Uterus (tissue), 4 donors: ENCODE measurements around the gene MOV10L1. TPM values are rescaled to one million over a fixed set of nuclear protein-coding genes. Genes with fewer than 3 reads are reported as not detected.
A peak's percentile ranks its signal among the peaks of the same experiment; 100 is the strongest.
"Not testable (repeated sequence)": the region's sequence is repeated elsewhere in the genome, so short reads cannot be mapped to it uniquely, and the experiment has no call there.

Experiments used
- DNase-seq, 2 donors: peaks; one replicate each; pipeline ENCODE4 v3.0.0-alpha.2; 2019 to 2020
- H3K27ac ChIP-seq, 2 donors: fragments of 200-600 bp; sonication (generic); 1 replicate in 1 of 2; 2 replicates in 1 of 2; pipeline ENCODE4 v1.5.1; 2016 to 2018
- H3K27me3 ChIP-seq, 2 donors: fragments of 200-600 bp; sonication (generic); one replicate each; pipeline ENCODE4 v1.5.1; 2018 to 2019; ENCODE audit warnings: control low read depth in 1 of 2
- H3K36me3 ChIP-seq, 2 donors: fragments of 200-600 bp; sonication (generic); one replicate each; pipeline ENCODE4 v1.5.1; 2019; ENCODE audit warnings: control low read depth in 1 of 2
- H3K4me1 ChIP-seq, 2 donors: fragments of 200-600 bp; sonication (generic); one replicate each; pipeline ENCODE4 v1.5.1; 2018 to 2019; ENCODE audit warnings: control low read depth in 1 of 2
- H3K4me3 ChIP-seq, 2 donors: fragments of 200-600 bp; sonication (generic); 1 replicate in 1 of 2; 2 replicates in 1 of 2; pipeline ENCODE4 v1.5.1; 2018 to 2019; ENCODE audit warnings: mild to moderate bottlenecking in 1 of 2
- H3K9me3 ChIP-seq, 2 donors: fragments of 200-600 bp; sonication (generic); one replicate each; pipeline ENCODE4 v1.5.1; 2019; ENCODE audit warnings: control low read depth in 1 of 2
- POLR2A ChIP-seq, 2 donors: fragments of 450-650 bp; IDR thresholded peaks; one replicate each; pipeline ENCODE4 v1.6.1; 2016; ENCODE audit warnings: antibody characterized with exemption in 2 of 2, mild to moderate bottlenecking in 1 of 2, moderate library complexity in 1 of 2
- intact Hi-C: fragments of 100-400 bp; cut with DNase I; formaldehyde crosslinking; loops from one replicate; pipeline ENCODE4 v1.15.1; 2023; ENCODE audit warnings: low total_unique reads
- total RNA-seq, 4 donors: library from RNA; depleted of rRNA in 3 of 4; stranded (reverse); fragments of >200 nt in 3 of 4; gene quantifications; one replicate each; pipeline versions ENCODE4 v1.1.0 to v1.2.4, GENCODE V29; 2014 to 2023
- TF ChIP-seq, protein P1 (sequence below), 4 experiments: fragments of 200-600 bp in 2 of 4; fragments of 450-650 bp in 2 of 4; sonication (generic) in 2 of 4; IDR thresholded peaks; one replicate each; pipeline ENCODE4 v1.5.1; 2016 to 2019; ENCODE audit warnings: antibody characterized with exemption in 4 of 4, mild to moderate bottlenecking in 2 of 4, moderate library complexity in 1 of 4
- donor health status: DM: yes; HTN: yes; CAD: no.

MOV10L1 gene
- total RNA-seq, 4 donors from 2014 or later = 1.8 to 3.4 TPM; not detected in 2

DNA sequence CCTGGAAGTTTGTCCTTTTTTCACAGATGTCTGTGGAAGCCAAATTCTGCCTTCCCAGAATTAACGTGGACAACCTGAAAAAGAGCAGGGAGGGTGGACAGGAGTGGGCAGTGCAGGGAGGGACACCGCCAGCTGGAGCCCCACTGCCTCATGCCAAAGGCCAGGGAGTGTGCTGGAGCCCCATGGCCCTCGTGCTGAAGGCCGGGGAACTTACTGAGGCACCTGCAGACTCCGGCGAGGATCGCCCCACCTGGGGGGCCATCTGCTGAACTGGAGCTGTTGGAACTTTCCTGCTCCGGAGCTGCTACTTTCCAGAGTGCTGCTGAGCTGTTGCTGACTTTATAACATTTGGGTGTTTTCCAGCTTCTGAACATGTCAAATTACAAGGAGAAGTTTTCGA lies 35.2 kb downstream of the MOV10L1 start:
- no peak for TF ChIP-seq POLR2A (IDR thresholded peaks at IDR 0.05)
- TF ChIP-seq, protein P1, sequence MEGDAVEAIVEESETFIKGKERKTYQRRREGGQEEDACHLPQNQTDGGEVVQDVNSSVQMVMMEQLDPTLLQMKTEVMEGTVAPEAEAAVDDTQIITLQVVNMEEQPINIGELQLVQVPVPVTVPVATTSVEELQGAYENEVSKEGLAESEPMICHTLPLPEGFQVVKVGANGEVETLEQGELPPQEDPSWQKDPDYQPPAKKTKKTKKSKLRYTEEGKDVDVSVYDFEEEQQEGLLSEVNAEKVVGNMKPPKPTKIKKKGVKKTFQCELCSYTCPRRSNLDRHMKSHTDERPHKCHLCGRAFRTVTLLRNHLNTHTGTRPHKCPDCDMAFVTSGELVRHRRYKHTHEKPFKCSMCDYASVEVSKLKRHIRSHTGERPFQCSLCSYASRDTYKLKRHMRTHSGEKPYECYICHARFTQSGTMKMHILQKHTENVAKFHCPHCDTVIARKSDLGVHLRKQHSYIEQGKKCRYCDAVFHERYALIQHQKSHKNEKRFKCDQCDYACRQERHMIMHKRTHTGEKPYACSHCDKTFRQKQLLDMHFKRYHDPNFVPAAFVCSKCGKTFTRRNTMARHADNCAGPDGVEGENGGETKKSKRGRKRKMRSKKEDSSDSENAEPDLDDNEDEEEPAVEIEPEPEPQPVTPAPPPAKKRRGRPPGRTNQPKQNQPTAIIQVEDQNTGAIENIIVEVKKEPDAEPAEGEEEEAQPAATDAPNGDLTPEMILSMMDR (IDR thresholded peaks at IDR 0.05) = no peak
- H3K27ac ChIP-seq = no peak overlapping the region
- H3K9me3 ChIP-seq = peaks cover 0 to 3% of the 10 kb centered on the region in 2 donors
- no peak overlapping the region for H3K4me3 ChIP-seq
- no peaks in the 10 kb centered on the region for H3K4me1 ChIP-seq
- intact Hi-C loops = no loop called here
- no peak for DNase-seq
- H3K36me3 ChIP-seq = no peaks in the 10 kb centered on the region
- H3K27me3 ChIP-seq = no peaks in the 10 kb centered on the region

DNA sequence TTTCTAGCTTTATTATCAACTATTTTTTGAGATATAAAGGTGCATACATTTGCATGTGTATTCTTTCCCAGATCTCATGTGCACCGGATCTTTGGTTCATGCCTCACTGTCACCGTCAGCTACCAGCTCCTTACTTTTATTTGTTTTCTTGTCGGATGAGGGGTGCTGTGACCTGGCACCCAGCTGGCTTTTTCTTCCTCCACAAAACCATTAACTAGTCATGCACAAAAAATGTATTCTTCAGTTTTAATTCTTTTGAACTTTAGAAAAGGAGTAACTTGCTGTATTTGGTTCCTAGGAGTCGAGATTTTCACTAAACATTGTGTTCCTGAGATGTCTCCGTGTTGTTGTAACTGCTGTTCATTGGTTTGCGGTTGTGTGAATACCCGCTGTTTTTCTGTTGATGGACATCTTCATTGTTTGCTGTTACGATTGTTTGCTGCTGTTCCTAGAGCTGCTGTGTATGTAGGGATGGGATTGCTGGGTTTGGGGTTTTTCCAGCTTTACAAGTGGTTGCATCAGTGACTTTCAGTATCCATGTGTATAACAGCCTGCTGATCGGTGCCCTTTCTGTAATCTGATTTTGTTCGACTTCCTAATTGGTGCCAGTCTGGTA lies 39.4 kb downstream of the MOV10L1 start:
- Histone ChIP-seq H3K4me3 (no peak overlapping the region), H3K9me3 (no peaks in the 10 kb centered on the region), H3K36me3 (no peaks in the 10 kb centered on the region), H3K27ac (peak overlapping the region; percentile 41 to 64), H3K4me1 (no peaks in the 10 kb centered on the region), H3K27me3 (no peaks in the 10 kb centered on the region)
- intact Hi-C loops = no loop called here
- no peak for DNase-seq
- no peak for TF ChIP-seq POLR2A (IDR thresholded peaks at IDR 0.05)
- TF ChIP-seq, protein P1 (IDR thresholded peaks at IDR 0.05) = no peak

DNA sequence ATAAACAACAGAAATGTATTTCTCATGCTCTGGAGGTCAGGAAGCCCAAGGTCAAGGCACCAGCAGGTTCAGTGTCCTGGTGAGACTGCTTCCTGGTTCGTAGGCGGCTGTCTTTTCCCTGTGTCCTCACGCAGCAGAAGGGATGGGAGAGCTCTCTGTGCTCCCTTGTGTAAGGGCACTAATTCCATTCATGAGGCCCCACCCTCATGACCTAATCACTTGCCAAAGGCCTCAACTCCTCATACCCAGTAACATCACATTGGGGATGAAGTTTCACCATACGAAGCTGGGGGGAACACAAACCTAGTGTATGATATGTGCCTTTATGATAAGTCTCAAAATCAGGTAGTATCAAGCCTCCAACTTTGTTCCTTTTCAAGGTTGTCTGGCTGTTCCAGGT lies 42.1 kb downstream of the MOV10L1 start:
- intact Hi-C loops = loop anchor here (5.0 kb wide), 1 partner anchor 290 kb away; no protein-coding TSS in a partner anchor
- TF ChIP-seq, protein P1 (IDR thresholded peaks at IDR 0.05) = no peak
- no peak for TF ChIP-seq POLR2A (IDR thresholded peaks at IDR 0.05)
- no peaks in the 10 kb centered on the region for H3K27me3 ChIP-seq

GRCh38 chr22:50134481-50134880 lies 44.7 kb downstream of the MOV10L1 start:
- DNase-seq = peak in 1 of 2 donors; percentile 6
- H3K9me3 ChIP-seq = no peaks in the 10 kb centered on the region
- TF ChIP-seq POLR2A (IDR thresholded peaks at IDR 0.05) = no peak
- TF ChIP-seq, protein P1 (IDR thresholded peaks at IDR 0.05) = no peak
- no peaks in the 10 kb centered on the region for H3K4me1 ChIP-seq
- H3K27me3 ChIP-seq = no peaks in the 10 kb centered on the region
- intact Hi-C loops = loop anchor here (5.0 kb wide), 1 partner anchor 288 kb away; no protein-coding TSS in a partner anchor
- H3K27ac ChIP-seq = no peak overlapping the region
- no peak overlapping the region for H3K4me3 ChIP-seq
- H3K36me3 ChIP-seq = no peaks in the 10 kb centered on the region

More for the DNA sequence above, 42.1 kb downstream of the MOV10L1 start:
- Histone ChIP-seq H3K9me3 (no peaks in the 10 kb centered on the region), H3K4me3 (no peak overlapping the region), H3K36me3 (no peaks in the 10 kb centered on the region), H3K4me1 (no peaks in the 10 kb centered on the region), H3K27ac (no peak overlapping the region)
- DNase-seq = no peak

DNA sequence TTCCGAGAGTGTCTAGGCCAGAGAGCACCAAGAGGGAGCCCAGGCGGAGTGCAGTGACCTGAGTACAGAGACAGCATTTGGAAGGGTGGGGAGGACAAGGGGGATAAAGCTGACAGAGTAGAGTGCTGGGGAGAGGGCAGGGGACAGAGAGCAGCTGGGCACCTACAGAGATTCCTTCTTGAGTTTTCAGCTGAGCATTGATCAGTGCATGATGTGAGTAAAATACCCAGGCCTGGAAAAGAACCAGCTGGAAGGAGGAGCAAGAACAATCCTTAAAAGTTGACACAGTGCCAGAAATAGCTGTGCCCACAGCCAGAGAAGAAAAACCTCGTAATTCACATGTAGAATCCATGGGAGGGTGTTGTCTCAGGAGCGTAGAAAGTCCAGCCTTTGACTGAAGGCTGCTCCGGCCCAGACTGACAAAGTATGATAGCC lies 46.8 kb downstream of the MOV10L1 start:
- intact Hi-C loops = no loop called here
- peak overlapping the region in 1 of 2 donors; percentile 26 for H3K27ac ChIP-seq
- H3K27me3 ChIP-seq = no peaks in the 10 kb centered on the region
- no peaks in the 10 kb centered on the region for H3K36me3 ChIP-seq
- H3K9me3 ChIP-seq = no peaks in the 10 kb centered on the region
- TF ChIP-seq, protein P1 (IDR thresholded peaks at IDR 0.05) = no peak
- TF ChIP-seq POLR2A (IDR thresholded peaks at IDR 0.05) = no peak
- H3K4me3 ChIP-seq = no peak overlapping the region
- H3K4me1 ChIP-seq = no peaks in the 10 kb centered on the region
- no peak for DNase-seq

GRCh38 chr22:50137277-50137676 lies 47.5 kb downstream of the MOV10L1 start:
- H3K27ac ChIP-seq, DNase-seq, H3K4me1 ChIP-seq, intact Hi-C loops, H3K9me3 ChIP-seq, H3K27me3 ChIP-seq, H3K4me3 ChIP-seq, H3K36me3 ChIP-seq: not testable (repeated sequence)
